ENCODE results near the gene GLIS1. TPM values are rescaled to one million over a fixed set of nuclear protein-coding genes. Genes with fewer than 3 reads are reported as not detected.
A peak's percentile ranks its signal among the peaks of the same experiment; 100 is the strongest.

Gene GLIS1
- total RNA-seq, 2 experiments from 2014 or later, result not detected

GRCh38 chr1:53502641-53503432, 236.1 kb downstream of the GLIS1 start:
- DNase-seq (no peak), ATAC-seq (peak; percentile 21)
- Mint-ChIP-seq H3K27ac (no peak overlapping the region), H3K4me1 (peaks cover 7% of the 10 kb centered on the region), H3K27me3 (peaks cover 7% of the 10 kb centered on the region), H3K4me3 (no peak overlapping the region), H3K9me3 (ENCODE audit: low read depth) (no peaks in the 10 kb centered on the region), H3K36me3 (no peaks in the 10 kb centered on the region)
- CTCF ChIA-PET, result no interaction called here

- ATAC-seq, result no peak
- H3K4me1 Mint-ChIP-seq, result peaks cover 7% of the 10 kb centered on the region
- DNase-seq, result no peak
- CTCF ChIA-PET, result no interaction called here
- H3K4me3 Mint-ChIP-seq, result no peak overlapping the region
- no peak overlapping the region for H3K27ac Mint-ChIP-seq
- no peaks in the 10 kb centered on the region for H3K9me3 Mint-ChIP-seq (ENCODE audit: low read depth)
- H3K36me3 Mint-ChIP-seq, result no peaks in the 10 kb centered on the region
- H3K27me3 Mint-ChIP-seq, result peaks cover 7% of the 10 kb centered on the region
Observed at GRCh38 chr1:53501065-53502005, 237.6 kb downstream of the GLIS1 start.

- no peak overlapping the region for H3K27ac Mint-ChIP-seq
- DNase-seq, result no peak
- peaks cover 7% of the 10 kb centered on the region for H3K4me1 Mint-ChIP-seq
- H3K9me3 Mint-ChIP-seq (ENCODE audit: low read depth), result no peaks in the 10 kb centered on the region
- H3K4me3 Mint-ChIP-seq, result no peak overlapping the region
- CTCF ChIA-PET, result no interaction called here
- no peak for ATAC-seq
- H3K27me3 Mint-ChIP-seq, result peaks cover 7% of the 10 kb centered on the region
- no peaks in the 10 kb centered on the region for H3K36me3 Mint-ChIP-seq
Observed at GRCh38 chr1:53500204-53501064, 238.5 kb downstream of the GLIS1 start.

GRCh38 chr1:53499257-53500203, 239.4 kb downstream of the GLIS1 start:
- Mint-ChIP-seq H3K27me3 (peaks cover 7% of the 10 kb centered on the region), H3K4me1 (peaks cover 7% of the 10 kb centered on the region), H3K36me3 (no peaks in the 10 kb centered on the region), H3K27ac (no peak overlapping the region), H3K9me3 (ENCODE audit: low read depth) (no peaks in the 10 kb centered on the region), H3K4me3 (no peak overlapping the region)
- no peak for DNase-seq
- CTCF ChIA-PET, result no interaction called here
- ATAC-seq, result no peak

GRCh38 chr1:53498555-53499131, 240.3 kb downstream of the GLIS1 start:
- ATAC-seq (no peak), DNase-seq (no peak)
- no peaks in the 10 kb centered on the region for H3K36me3 Mint-ChIP-seq
- no peaks in the 10 kb centered on the region for H3K9me3 Mint-ChIP-seq (ENCODE audit: low read depth)
- H3K4me1 Mint-ChIP-seq, result peaks cover 7% of the 10 kb centered on the region
- no peak overlapping the region for H3K4me3 Mint-ChIP-seq
- peaks cover 11% of the 10 kb centered on the region for H3K27me3 Mint-ChIP-seq
- H3K27ac Mint-ChIP-seq, result no peak overlapping the region
- CTCF ChIA-PET, result no interaction called here

- CTCF ChIA-PET, result no interaction called here
- H3K27me3 Mint-ChIP-seq, result peaks cover 11% of the 10 kb centered on the region
- no peak overlapping the region for H3K4me3 Mint-ChIP-seq
- H3K27ac Mint-ChIP-seq, result no peak overlapping the region
- ATAC-seq (no peak), DNase-seq (no peak)
- H3K36me3 Mint-ChIP-seq, result no peaks in the 10 kb centered on the region
- no peaks in the 10 kb centered on the region for H3K9me3 Mint-ChIP-seq (ENCODE audit: low read depth)
- H3K4me1 Mint-ChIP-seq, result peaks cover 7% of the 10 kb centered on the region
Observed at GRCh38 chr1:53495633-53496345, 243.2 kb downstream of the GLIS1 start.

- H3K36me3 Mint-ChIP-seq, result no peaks in the 10 kb centered on the region
- H3K9me3 Mint-ChIP-seq (ENCODE audit: low read depth), result no peaks in the 10 kb centered on the region
- peaks cover 23% of the 10 kb centered on the region for H3K27me3 Mint-ChIP-seq
- H3K4me1 Mint-ChIP-seq, result no peaks in the 10 kb centered on the region
- no peak overlapping the region for H3K4me3 Mint-ChIP-seq
- CTCF ChIA-PET, result no interaction called here
- no peak for DNase-seq
- ATAC-seq, result no peak
- no peak overlapping the region for H3K27ac Mint-ChIP-seq
Observed at GRCh38 chr1:53490351-53490750, 248.6 kb downstream of the GLIS1 start.

GRCh38 chr1:53486395-53487026, 252.5 kb downstream of the GLIS1 start:
- Mint-ChIP-seq H3K4me1 (no peaks in the 10 kb centered on the region), H3K27ac (no peak overlapping the region), H3K27me3 (peaks cover 20% of the 10 kb centered on the region), H3K9me3 (ENCODE audit: low read depth) (no peaks in the 10 kb centered on the region), H3K4me3 (no peak overlapping the region), H3K36me3 (no peaks in the 10 kb centered on the region)
- no peak for DNase-seq
- ATAC-seq, result no peak
- CTCF ChIA-PET, result interaction anchor here (0.9 to 1.6 kb wide), 9 partner anchors 8 to 462 kb away, joined by 3 to 7 read pairs (median 3); no protein-coding TSS in a partner anchor

GRCh38 chr1:53485478-53486394, 253.2 kb downstream of the GLIS1 start:
- CTCF ChIA-PET, result interaction anchor here (0.7 to 1.6 kb wide), 9 partner anchors 9 to 272 kb away, joined by 3 to 7 read pairs (median 3); no protein-coding TSS in a partner anchor
- Mint-ChIP-seq H3K27ac (no peak overlapping the region), H3K9me3 (ENCODE audit: low read depth) (no peaks in the 10 kb centered on the region), H3K36me3 (no peaks in the 10 kb centered on the region), H3K27me3 (peaks cover 22% of the 10 kb centered on the region), H3K4me3 (no peak overlapping the region), H3K4me1 (no peaks in the 10 kb centered on the region)
- DNase-seq (peak; percentile 74), ATAC-seq (peak; percentile 85)

- Mint-ChIP-seq H3K36me3 (no peaks in the 10 kb centered on the region), H3K4me1 (no peaks in the 10 kb centered on the region), H3K9me3 (ENCODE audit: low read depth) (no peaks in the 10 kb centered on the region), H3K4me3 (no peak overlapping the region), H3K27me3 (peaks cover 19% of the 10 kb centered on the region), H3K27ac (no peak overlapping the region)
- DNase-seq (no peak), ATAC-seq (no peak)
- CTCF ChIA-PET, result interaction anchor here (0.9 to 1.6 kb wide), 4 partner anchors 9 to 273 kb away, joined by 3 to 7 read pairs (median 5); no protein-coding TSS in a partner anchor
Observed at GRCh38 chr1:53484705-53485477, 254.1 kb downstream of the GLIS1 start.
